Breast epithelium (tissue), 3 donors: ENCODE data around the gene ATP6AP2.

Experiments
- CTCF ChIP-seq, 3 donors: fragments of 450-650 bp; IDR thresholded peaks; one replicate each; pipeline ENCODE4 v1.5.1; 2016 to 2017; ENCODE audit warnings: antibody characterized with exemption in 3 of 3, mild to moderate bottlenecking in 3 of 3, moderate library complexity in 3 of 3
- POLR2A ChIP-seq: fragments of 450-650 bp; IDR thresholded peaks from one replicate; pipeline ENCODE4 v1.6.1; 2016; ENCODE audit warnings: antibody characterized with exemption, mild to moderate bottlenecking, moderate library complexity

GRCh38 chrX:40580537-40581335 lies at the start of gene ATP6AP2:
- TF ChIP-seq POLR2A: peak; percentile 54
- no peak for TF ChIP-seq CTCF (IDR thresholded peaks at IDR 0.05)
